ENCODE measurements around the gene THSD7A. TPM values are rescaled to one million over a fixed set of nuclear protein-coding genes. Genes with fewer than 3 reads are reported as not detected.

Gene THSD7A
- polyA plus RNA-seq, 6 donors from 2014 or later = not detected

DNA sequence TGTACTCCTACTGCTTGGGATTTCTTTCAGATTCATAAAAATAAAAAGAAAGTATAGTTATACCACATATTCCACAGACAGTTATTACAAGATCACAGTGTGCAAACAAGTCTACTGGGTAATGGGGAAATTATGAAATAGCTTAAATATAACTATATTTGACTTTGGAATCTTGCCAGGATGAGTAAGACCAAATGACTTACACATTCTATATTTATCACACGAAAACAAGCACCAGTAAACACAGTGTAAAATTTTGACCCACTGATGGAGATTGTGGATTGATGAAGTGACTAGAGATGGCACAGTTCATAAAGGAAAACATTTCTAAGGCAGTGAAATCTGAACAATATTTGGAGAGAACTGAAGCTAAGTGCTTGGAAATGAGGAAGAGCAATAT, 339.7 kb downstream of the THSD7A start:
- peaks cover 0 to 13% (median 2%) of the 10 kb centered on the region in 7 donors for H3K9me3 Mint-ChIP-seq
- H3K4me3 Mint-ChIP-seq = no peak overlapping the region
- DNase-seq (no peak), ATAC-seq (ENCODE audit: low read depth in 2 of 2) (no peak)
- H3K27ac Mint-ChIP-seq = no peak overlapping the region
- no peaks in the 10 kb centered on the region for H3K36me3 Mint-ChIP-seq
- no peaks in the 10 kb centered on the region for H3K4me1 Mint-ChIP-seq
- no peaks in the 10 kb centered on the region for H3K27me3 Mint-ChIP-seq

DNA sequence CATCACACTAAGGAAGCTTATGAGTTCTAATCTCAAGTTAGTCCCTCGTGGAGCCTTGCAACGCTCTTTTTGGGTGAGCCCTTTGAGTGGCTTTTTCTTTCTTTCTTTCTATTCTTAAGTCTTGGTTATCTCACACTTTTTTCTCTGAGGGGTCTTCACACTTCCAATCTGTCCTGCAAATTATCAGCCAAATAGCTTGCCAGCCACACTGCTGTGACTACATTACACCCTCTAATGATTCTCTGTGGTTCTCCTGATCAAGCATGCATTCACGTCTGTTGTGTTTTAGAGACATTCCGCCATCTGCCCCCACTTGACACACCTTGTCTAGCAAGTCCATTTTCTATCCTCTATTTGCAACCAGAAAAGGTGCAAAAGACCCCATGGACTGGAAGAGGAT, 340.2 kb downstream of the THSD7A start:
- H3K9me3 Mint-ChIP-seq = peaks cover 0 to 15% (median 2%) of the 10 kb centered on the region in 7 donors
- H3K4me3 Mint-ChIP-seq = no peak overlapping the region
- H3K4me1 Mint-ChIP-seq = no peaks in the 10 kb centered on the region
- H3K27me3 Mint-ChIP-seq = no peaks in the 10 kb centered on the region
- no peak overlapping the region for H3K27ac Mint-ChIP-seq
- no peak for ATAC-seq (ENCODE audit: low read depth in 2 of 2)
- no peaks in the 10 kb centered on the region for H3K36me3 Mint-ChIP-seq
- DNase-seq = no peak

DNA sequence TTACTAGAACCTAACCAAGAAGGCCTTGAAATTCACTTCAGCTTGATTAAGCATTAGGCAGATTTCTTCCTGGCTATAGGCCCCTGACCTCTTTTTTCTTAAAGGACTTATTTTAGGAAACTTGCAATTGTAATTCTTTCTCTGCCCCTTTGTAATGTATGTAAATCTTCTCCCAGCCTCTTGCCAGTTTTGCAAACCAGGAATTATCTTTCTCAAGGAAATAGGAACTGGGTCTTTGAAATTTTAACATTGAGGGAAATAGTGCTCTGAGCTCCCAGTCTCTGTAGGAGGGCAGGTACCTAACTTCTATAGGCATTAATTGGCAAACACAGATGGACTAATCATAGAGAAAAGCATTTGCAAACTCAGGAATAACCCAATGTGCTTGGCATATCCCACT, 342.7 kb downstream of the THSD7A start:
- Mint-ChIP-seq H3K27me3 (no peaks in the 10 kb centered on the region), H3K9me3 (peaks cover 0 to 10% (median 2%) of the 10 kb centered on the region in 7 donors), H3K4me3 (no peak overlapping the region), H3K27ac (no peak overlapping the region), H3K36me3 (no peaks in the 10 kb centered on the region), H3K4me1 (no peaks in the 10 kb centered on the region)
- ATAC-seq (ENCODE audit: low read depth in 2 of 2) (no peak), DNase-seq (no peak)

DNA sequence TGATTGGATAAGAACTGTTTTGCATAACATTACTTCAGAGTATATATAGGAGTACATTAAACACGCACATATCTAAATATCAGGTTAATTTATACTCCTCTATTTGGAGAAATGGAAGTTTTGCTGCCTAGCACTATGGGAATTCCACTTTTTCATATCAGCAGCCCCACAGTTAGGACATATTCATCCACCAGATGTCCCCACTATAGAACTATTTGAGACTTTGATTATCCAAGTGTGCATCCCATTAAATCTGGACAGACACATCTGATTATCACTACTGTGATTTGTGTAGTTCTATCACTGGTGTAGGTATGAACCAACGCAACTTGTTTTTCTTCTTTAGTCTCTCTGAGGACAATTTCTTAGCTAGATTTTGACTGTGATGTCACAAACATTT, 345.7 kb downstream of the THSD7A start:
- H3K4me1 Mint-ChIP-seq = no peaks in the 10 kb centered on the region

DNA sequence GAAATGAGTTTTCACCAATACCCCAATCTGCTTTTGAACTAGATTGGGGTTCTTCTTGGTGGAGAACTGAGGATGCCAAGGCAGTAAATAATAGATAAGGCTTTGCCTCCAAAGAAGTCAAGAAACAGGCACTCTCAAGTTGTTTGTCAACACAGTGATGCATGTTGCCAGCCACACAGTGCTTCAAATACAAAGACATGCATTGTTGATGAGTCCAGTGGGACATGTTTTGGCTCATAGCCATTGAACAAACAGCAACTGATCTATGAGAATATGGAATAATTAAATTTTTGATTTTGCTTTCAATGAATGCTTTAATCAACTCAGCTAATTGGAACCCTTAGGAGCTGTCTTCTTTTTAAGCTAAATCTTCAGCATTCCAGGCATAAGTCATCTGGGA, 346.4 kb downstream of the THSD7A start:
- DNase-seq (no peak), ATAC-seq (ENCODE audit: low read depth in 2 of 2) (no peak)
- H3K27ac Mint-ChIP-seq = no peak overlapping the region
- no peaks in the 10 kb centered on the region for H3K27me3 Mint-ChIP-seq
- no peaks in the 10 kb centered on the region for H3K4me1 Mint-ChIP-seq
- no peaks in the 10 kb centered on the region for H3K36me3 Mint-ChIP-seq
- H3K4me3 Mint-ChIP-seq = no peak overlapping the region
- peaks cover 0 to 10% (median 2%) of the 10 kb centered on the region in 7 donors for H3K9me3 Mint-ChIP-seq

More for the DNA sequence above, 345.7 kb downstream of the THSD7A start:
- Mint-ChIP-seq H3K9me3 (peaks cover 0 to 10% (median 2%) of the 10 kb centered on the region in 7 donors), H3K27me3 (no peaks in the 10 kb centered on the region), H3K27ac (no peak overlapping the region), H3K4me3 (no peak overlapping the region), H3K36me3 (no peaks in the 10 kb centered on the region)
- no peak for DNase-seq
- ATAC-seq (ENCODE audit: low read depth in 2 of 2) = no peak

DNA sequence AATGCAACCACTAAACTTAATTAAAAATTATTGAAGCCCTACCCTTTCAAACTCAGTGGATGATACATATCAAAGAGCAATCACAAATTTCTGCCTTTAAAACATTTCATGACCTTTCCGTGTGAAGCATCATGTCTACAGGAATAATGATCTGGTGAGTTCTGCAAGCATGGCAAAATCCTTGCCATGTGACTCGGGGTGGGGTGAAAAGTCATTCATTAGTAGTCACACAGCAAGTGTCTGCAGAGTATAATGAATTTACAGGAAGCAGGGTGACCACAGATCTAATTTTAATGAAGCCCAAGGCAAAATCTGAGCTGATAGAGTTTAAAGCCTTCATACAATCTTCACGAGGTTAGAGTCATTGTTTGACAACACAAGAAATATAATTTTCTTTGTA, 351.9 kb downstream of the THSD7A start:
- Mint-ChIP-seq H3K9me3 (no peaks in the 10 kb centered on the region), H3K36me3 (no peaks in the 10 kb centered on the region), H3K27ac (no peak overlapping the region), H3K4me1 (no peaks in the 10 kb centered on the region), H3K27me3 (no peaks in the 10 kb centered on the region), H3K4me3 (no peak overlapping the region)
- DNase-seq = no peak
- no peak for ATAC-seq (ENCODE audit: low read depth in 2 of 2)

DNA sequence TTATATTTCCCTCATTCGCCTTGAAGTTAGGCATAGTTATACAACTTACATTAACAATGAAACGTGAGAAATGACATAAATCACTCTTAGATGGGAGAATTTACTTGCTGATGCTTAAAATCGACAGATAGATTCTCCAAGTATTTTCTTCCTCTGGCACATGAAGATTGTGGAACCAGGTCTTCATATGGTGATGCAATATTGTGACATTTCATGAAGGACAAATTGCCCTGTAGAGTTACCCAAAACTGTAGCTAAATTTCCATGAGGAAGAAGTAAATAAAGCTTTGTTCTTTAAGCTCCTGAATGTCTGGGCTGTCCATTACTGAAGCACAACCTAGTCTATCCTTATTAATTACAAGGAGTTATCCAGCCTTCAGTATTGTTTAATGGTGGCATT, 353.1 kb downstream of the THSD7A start:
- no peak for DNase-seq

DNA sequence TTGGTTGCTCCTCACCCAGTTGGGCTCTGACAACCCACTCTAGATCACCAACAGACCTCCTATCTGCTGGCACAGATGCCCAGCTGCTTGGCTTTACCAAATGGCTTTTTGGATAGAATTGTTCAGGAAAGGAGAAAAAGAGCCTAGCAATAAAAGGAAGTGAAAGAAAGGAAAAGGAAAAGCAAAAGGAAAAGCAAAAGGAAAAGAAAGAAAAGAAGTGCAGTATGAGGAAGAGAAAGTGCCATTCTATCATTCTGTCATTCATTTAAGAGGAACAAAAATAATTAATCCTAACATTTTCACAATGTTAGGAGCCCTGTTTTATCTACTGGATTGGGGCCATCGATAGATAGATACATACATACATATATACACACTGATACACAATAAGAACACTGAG, 353.6 kb downstream of the THSD7A start:
- ATAC-seq (ENCODE audit: low read depth in 2 of 2) (no peak), DNase-seq (no peak)
- H3K9me3 Mint-ChIP-seq = no peaks in the 10 kb centered on the region
- no peaks in the 10 kb centered on the region for H3K36me3 Mint-ChIP-seq
- no peaks in the 10 kb centered on the region for H3K27me3 Mint-ChIP-seq
- H3K27ac Mint-ChIP-seq = no peak overlapping the region
- H3K4me3 Mint-ChIP-seq = no peak overlapping the region
- no peaks in the 10 kb centered on the region for H3K4me1 Mint-ChIP-seq

More for the DNA sequence above, 353.1 kb downstream of the THSD7A start:
- Mint-ChIP-seq H3K9me3 (no peaks in the 10 kb centered on the region), H3K27me3 (no peaks in the 10 kb centered on the region), H3K4me1 (no peaks in the 10 kb centered on the region), H3K4me3 (no peak overlapping the region), H3K27ac (no peak overlapping the region), H3K36me3 (no peaks in the 10 kb centered on the region)
- ATAC-seq (ENCODE audit: low read depth in 2 of 2) = no peak

DNA sequence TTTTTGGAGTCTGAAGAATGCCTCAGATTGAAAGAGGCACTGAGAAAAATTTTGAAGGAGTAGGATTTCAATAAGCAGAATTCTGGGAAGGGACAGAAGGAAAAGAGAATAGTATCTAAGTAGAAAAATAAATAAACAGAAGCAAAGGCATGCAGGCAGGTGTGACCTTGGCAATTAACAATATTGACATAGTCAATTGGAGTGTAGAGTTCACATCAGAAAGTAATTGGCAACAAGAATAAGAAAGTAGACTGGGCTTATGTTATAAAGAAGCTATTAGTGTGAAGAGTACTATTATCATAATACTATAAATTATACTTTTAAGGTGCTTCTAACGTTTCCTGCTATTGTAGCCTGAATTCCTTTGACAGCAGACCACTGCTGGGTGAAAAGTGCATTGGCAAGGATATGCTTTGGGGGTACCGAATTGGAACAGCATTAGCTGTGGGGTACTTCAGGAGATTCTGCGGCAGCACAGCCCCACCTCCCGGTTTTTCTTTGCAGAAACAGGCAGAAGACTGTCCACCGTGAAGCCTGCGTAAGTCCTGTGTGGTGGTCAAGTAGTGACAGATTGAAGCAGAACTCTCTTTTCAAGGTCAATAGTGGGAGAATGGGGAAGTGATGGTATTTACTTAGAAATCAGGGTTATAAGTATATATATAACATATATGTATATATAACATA, 357.0 kb downstream of the THSD7A start:
- Mint-ChIP-seq H3K4me3 (no peak overlapping the region), H3K36me3 (no peaks in the 10 kb centered on the region), H3K27ac (no peak overlapping the region), H3K27me3 (no peaks in the 10 kb centered on the region), H3K9me3 (no peaks in the 10 kb centered on the region), H3K4me1 (no peaks in the 10 kb centered on the region)
- ATAC-seq (ENCODE audit: low read depth in 2 of 2) (no peak), DNase-seq (no peak)

DNA sequence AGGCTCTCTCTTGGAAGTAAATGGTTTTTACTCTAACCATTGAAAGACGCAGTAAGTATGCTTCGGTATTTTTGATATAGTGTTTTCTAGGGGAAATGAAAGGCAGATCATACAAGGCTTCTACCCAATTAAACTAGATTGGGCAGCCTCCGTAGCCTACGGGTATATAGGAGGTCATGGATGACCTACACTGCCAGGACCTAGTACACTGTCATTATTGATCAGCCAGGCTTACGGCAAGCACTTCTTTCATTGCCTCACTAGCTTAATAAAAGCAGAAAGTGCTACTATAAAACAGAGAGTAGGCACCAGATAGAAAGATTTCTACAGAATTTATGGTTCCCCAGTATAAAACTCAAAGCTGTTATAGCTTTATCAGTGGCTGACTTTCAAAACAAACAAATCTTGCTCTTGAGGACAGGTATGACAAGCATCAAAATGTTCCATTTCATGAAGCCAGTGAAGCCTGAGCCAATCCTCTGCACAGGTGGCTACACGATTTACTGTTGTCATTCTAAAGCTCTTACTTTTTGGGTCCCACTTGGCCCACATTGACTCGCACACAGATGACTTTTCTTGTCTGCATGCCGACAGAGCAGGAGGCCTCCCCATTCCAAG, 358.1 kb downstream of the THSD7A start:
- Mint-ChIP-seq H3K27me3 (no peaks in the 10 kb centered on the region), H3K36me3 (no peaks in the 10 kb centered on the region), H3K9me3 (no peaks in the 10 kb centered on the region), H3K27ac (no peak overlapping the region), H3K4me3 (no peak overlapping the region), H3K4me1 (no peaks in the 10 kb centered on the region)
- ATAC-seq (ENCODE audit: low read depth in 2 of 2) (no peak), DNase-seq (no peak)

DNA sequence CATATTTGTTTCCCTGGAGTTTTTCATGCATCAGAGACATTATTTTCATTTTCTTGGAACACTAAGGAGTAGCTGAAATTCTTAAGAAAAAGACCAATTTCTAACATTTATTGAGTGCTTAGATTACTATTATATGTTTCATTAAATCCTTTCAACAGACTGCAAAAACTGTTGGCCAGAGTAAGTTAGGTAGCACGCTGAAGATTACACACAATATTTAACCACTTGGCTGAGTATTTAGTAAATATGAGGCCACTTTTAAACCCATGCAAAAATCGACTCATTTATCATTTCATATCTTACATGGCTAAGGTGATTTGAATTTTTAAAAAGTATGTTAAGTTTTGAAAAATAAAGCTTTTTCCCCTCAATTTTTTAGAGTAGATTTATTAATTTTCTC, 358.8 kb downstream of the THSD7A start:
- DNase-seq (no peak), ATAC-seq (ENCODE audit: low read depth in 2 of 2) (no peak)
- Mint-ChIP-seq H3K4me1 (no peaks in the 10 kb centered on the region), H3K36me3 (no peaks in the 10 kb centered on the region), H3K27ac (no peak overlapping the region), H3K4me3 (no peak overlapping the region), H3K9me3 (no peaks in the 10 kb centered on the region), H3K27me3 (no peaks in the 10 kb centered on the region)

DNA sequence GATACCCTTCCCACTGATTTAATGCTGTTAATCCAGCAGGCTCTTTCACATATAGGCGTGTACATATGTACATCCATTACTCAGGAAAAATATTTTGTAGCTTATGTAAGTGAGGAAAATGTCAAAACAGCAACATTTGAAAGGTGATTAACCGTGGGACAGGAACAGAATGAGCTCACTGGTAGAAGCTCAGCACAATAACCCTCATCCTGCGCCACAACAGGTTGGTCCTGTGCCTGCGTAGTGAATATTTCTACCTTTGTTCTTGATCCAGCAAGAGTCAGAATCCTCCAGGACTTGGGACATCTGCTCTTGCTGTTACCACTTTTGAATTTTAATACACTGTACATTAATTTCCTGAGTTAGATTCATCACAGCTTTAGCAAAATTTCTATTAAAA, 359.4 kb downstream of the THSD7A start:
- no peak for DNase-seq
- H3K27me3 Mint-ChIP-seq = no peaks in the 10 kb centered on the region
- H3K4me3 Mint-ChIP-seq = no peak overlapping the region
- H3K9me3 Mint-ChIP-seq = no peaks in the 10 kb centered on the region
- H3K4me1 Mint-ChIP-seq = no peaks in the 10 kb centered on the region
- no peak overlapping the region for H3K27ac Mint-ChIP-seq
- H3K36me3 Mint-ChIP-seq = no peaks in the 10 kb centered on the region
- no peak for ATAC-seq (ENCODE audit: low read depth in 2 of 2)

DNA sequence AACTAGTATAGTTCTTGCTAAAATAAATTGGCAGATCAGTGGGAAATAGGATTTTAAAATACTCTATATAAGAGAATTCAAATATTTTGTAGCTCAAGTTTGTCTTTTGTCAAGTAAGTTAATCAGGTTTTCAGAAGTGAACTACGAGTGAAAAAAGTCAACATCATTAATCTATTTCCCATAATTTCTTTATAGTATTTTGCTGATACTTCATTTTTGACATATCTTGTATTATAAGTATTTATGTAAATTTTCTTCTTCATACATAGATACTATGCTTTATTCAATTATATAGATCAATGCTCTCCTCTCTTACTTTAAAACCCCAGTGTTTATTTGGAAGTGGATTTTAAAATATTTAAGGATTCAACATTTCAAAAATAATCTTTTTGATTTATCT, 360.7 kb downstream of the THSD7A start:
- no peak overlapping the region for H3K27ac Mint-ChIP-seq
- no peak for DNase-seq
- H3K36me3 Mint-ChIP-seq = no peaks in the 10 kb centered on the region
- no peaks in the 10 kb centered on the region for H3K9me3 Mint-ChIP-seq
- H3K27me3 Mint-ChIP-seq = no peaks in the 10 kb centered on the region
- H3K4me1 Mint-ChIP-seq = no peaks in the 10 kb centered on the region
- no peak overlapping the region for H3K4me3 Mint-ChIP-seq
- no peak for ATAC-seq (ENCODE audit: low read depth in 2 of 2)

DNA sequence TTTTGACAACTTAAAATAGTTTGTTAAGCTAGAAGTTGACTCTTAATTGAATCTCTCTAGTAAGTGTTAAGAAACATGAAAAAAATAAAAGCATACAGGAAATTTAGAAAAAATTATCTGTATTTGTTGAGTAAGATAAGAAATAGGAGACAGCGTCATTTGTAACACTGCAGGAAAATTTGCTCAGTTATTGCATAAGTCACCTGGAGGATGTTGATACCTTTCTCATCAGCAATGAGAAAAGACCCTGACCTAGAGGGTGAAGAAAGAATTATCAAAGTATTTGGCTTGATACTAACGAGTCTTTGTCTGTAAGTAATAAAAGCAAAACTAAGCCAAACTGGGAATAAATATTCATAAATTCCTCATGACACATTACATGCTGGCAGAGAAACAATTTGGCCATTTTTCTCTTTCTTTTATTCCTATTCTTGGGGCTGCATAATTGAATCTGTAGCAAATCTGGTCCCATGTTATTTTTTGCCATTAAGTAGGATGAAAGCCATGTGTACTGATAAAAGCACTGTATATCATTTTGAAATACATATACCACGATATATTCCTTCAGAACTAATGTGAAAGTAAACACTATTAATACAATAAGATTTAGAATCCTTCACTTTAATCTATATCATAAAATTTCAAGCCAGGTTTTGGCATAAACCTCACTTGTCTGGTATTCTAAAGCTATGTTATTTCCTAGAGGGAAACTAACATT, 362.8 kb downstream of the THSD7A start:
- Mint-ChIP-seq H3K27me3 (no peaks in the 10 kb centered on the region), H3K4me3 (no peak overlapping the region), H3K4me1 (no peaks in the 10 kb centered on the region), H3K27ac (no peak overlapping the region), H3K9me3 (no peaks in the 10 kb centered on the region), H3K36me3 (no peaks in the 10 kb centered on the region)
- DNase-seq (no peak), ATAC-seq (ENCODE audit: low read depth in 2 of 2) (no peak)
